Smooth muscle cell of trachea (primary cell): ENCODE results near the gene CEP76. TPM values are rescaled to one million over a fixed set of nuclear protein-coding genes. Genes with fewer than 3 reads are reported as not detected.

Source experiments
- total RNA-seq: library from RNA; depleted of rRNA; stranded (reverse); fragments of >200 nt; gene quantifications from 2 replicates; pipeline ENCODE4 v1.2.1, GENCODE V29; 2014

Gene CEP76
- 6.8 and 7.4 TPM in 2 replicates for total RNA-seq

GRCh38 chr18:12702221-12703095 lies at the start of gene CEP76, which contains the start of gene PSMG2:
Gene CEP76 (minus strand): TSS chr18:12702723. CDS start chr18:12702548, 175 bp downstream.
Gene PSMG2 (plus strand): TSS chr18:12703042. CDS start chr18:12703108, 66 bp downstream.

GRCh38 chr18:12657684-12658425 lies 44.7 kb downstream of the CEP76 start, which contains the start of gene SPIRE1:
Gene SPIRE1 (minus strand): TSS chr18:12658107. CDS start chr18:12657866, 241 bp downstream.

Other genes starting within 250 kb of the CEP76 start
- gene SPIRE1, start 44.6 kb downstream of the CEP76 start, total RNA-seq = 20.7 and 35.4 TPM in 2 replicates
- gene PSMG2, start 319 bp upstream of the CEP76 start, total RNA-seq = 60.0 and 82.0 TPM in 2 replicates
- 20.3 and 25.7 TPM in 2 replicates for gene PTPN2, start 181.5 kb upstream of the CEP76 start, total RNA-seq
- gene SEH1L, start 245.3 kb upstream of the CEP76 start, total RNA-seq = 40.9 and 59.1 TPM in 2 replicates